Thyroid gland (tissue), 4 donors: ENCODE measurements around the gene GRIP2.

Source experiments
- POLR2A ChIP-seq, 2 donors: fragments of 450-650 bp; IDR thresholded peaks; one replicate each; pipeline ENCODE4 v1.6.1; 2017; ENCODE audit warnings: antibody characterized with exemption in 2 of 2, mild to moderate bottlenecking in 2 of 2, moderate library complexity in 1 of 2
- TF ChIP-seq, protein P1 (sequence below), 6 experiments: fragments of 200-600 bp in 3 of 6; fragments of 450-650 bp in 3 of 6; sonication (generic) in 3 of 6; IDR thresholded peaks; one replicate each; pipeline ENCODE4 v1.5.1; 2016 to 2019; ENCODE audit warnings: antibody characterized with exemption in 6 of 6, mild to moderate bottlenecking in 2 of 6, inconsistent platforms in 1 of 6, moderate library complexity in 1 of 6

DNA sequence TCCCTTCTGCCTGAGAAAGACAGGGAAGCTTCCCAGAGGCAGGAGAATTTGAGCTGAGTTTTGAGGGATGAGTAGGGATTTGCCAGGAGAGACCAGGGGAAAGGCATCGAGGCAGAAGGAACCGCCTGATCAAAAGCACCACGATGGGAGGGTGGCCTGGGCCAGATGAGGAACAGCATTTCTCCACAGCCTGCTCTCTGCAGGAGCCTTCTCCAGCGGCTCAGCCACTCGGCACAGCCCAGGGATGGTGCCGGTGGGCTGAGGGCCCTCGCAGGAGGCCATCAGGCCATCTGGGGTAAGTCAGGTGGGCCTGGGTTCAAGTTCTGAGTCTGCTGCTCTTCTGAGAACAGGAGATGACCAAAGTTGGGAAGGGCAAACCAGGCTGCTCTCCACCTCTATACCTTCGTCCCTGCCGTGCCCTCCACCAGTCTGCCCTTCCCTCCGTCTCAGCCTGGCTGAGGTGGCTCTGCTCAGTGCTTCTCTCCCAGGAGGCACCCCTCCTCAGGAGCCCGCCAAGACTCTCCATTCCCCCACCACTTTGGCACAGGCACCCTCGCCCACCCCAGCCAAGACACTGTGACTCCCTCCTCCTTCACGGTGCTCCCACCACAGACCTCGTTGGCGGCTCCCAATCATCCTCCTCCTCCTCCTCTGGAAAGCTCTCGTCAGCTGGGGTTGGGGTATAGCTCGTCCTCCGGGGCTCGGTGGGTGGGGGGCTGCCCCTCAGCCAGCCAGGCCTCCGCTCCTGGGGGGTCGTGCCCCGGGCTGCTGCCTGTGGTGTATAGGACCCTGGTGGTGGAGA lies 34.9 kb downstream of the GRIP2 start:
- TF ChIP-seq, protein P1, sequence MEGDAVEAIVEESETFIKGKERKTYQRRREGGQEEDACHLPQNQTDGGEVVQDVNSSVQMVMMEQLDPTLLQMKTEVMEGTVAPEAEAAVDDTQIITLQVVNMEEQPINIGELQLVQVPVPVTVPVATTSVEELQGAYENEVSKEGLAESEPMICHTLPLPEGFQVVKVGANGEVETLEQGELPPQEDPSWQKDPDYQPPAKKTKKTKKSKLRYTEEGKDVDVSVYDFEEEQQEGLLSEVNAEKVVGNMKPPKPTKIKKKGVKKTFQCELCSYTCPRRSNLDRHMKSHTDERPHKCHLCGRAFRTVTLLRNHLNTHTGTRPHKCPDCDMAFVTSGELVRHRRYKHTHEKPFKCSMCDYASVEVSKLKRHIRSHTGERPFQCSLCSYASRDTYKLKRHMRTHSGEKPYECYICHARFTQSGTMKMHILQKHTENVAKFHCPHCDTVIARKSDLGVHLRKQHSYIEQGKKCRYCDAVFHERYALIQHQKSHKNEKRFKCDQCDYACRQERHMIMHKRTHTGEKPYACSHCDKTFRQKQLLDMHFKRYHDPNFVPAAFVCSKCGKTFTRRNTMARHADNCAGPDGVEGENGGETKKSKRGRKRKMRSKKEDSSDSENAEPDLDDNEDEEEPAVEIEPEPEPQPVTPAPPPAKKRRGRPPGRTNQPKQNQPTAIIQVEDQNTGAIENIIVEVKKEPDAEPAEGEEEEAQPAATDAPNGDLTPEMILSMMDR (IDR thresholded peaks at IDR 0.05): no peak
- TF ChIP-seq POLR2A (IDR thresholded peaks at IDR 0.05): no peak
